A673 (cell line): ENCODE measurements around the gene PALMD. TPM values are rescaled to one million over a fixed set of nuclear protein-coding genes. Genes with fewer than 3 reads are reported as not detected.

Source experiments
- BruUV-seq: library from RNA; stranded (reverse); fragments of 400-500 nt; replicated peaks from 2 replicates; lab custom pipeline; 2021; lab: Mats Ljungman, UMichigan
- CTCF ChIA-PET: fragments of 300-600 bp; sonication (Branson Sonifier 250); formaldehyde crosslinking; loops from one replicate; lab custom pipeline; 2022; ENCODE audit warnings: antibody characterized with exemption; lab: Charles Lee
- POLR2A ChIA-PET: fragments of 300-600 bp; sonication (Branson Sonifier 250); formaldehyde crosslinking; loops from one replicate; lab custom pipeline; 2022; ENCODE audit warnings: antibody characterized with exemption; ENCODE audit not compliant: low non-redundant PET; lab: Charles Lee
- DNase-seq: peaks from one replicate; pipeline ENCODE4 v3.0.0-alpha.2; 2015; ENCODE audit warnings: low spot score
- H3K27ac ChIP-seq: fragments of 200-600 bp; sonication (generic); 2 replicates; pipeline ENCODE4 v1.5.1; 2016; ENCODE audit warnings: mixed run types, low read depth, mild to moderate bottlenecking, mixed read lengths, antibody characterized with exemption, low read length; ENCODE audit not compliant: poor library complexity, severe bottlenecking
- H3K27me3 ChIP-seq: fragments of 200-600 bp; sonication (generic); replicated peaks from 2 replicates; pipeline ENCODE4 v1.6.1; 2017; ENCODE audit warnings: mixed run types, low read depth, mild to moderate bottlenecking, mixed read lengths, antibody characterized with exemption, low read length; ENCODE audit not compliant: insufficient read depth, poor library complexity
- H3K36me3 ChIP-seq: fragments of 200-600 bp; sonication (generic); 2 replicates; pipeline ENCODE4 v1.6.1; 2016; ENCODE audit warnings: mixed run types, mild to moderate bottlenecking, mixed read lengths, antibody characterized with exemption, low read length; ENCODE audit not compliant: insufficient read depth, poor library complexity, severe bottlenecking
- H3K4me1 ChIP-seq: fragments of 200-600 bp; sonication (generic); 2 replicates; pipeline ENCODE4 v1.6.1; 2017; ENCODE audit warnings: mixed run types, mild to moderate bottlenecking, mixed read lengths, antibody characterized with exemption, low read length; ENCODE audit not compliant: insufficient read depth, poor library complexity, severe bottlenecking
- H3K4me3 ChIP-seq: fragments of 200-600 bp; sonication (generic); 2 replicates; pipeline ENCODE4 v1.5.1; 2016; ENCODE audit warnings: low read depth, mixed run types, mild to moderate bottlenecking, mixed read lengths, low read length; ENCODE audit not compliant: poor library complexity, severe bottlenecking
- H3K9me3 ChIP-seq: fragments of 200-600 bp; sonication (generic); 2 replicates; pipeline ENCODE4 v1.6.1; 2016; ENCODE audit warnings: mixed run types, low read depth, mild to moderate bottlenecking, mixed read lengths, antibody characterized with exemption, low read length; ENCODE audit not compliant: poor library complexity, severe bottlenecking
- EZH2 ChIP-seq: fragments of 200-600 bp; sonication (generic); IDR thresholded peaks from 2 replicates; pipeline ENCODE4 v1.6.1; 2017; ENCODE audit warnings: borderline replicate concordance, low read depth, mild to moderate bottlenecking, mixed read lengths, antibody characterized with exemption, low read length; ENCODE audit not compliant: poor library complexity, severe bottlenecking
- intact Hi-C: fragments of 100-400 bp; cut with micrococcal nuclease; formaldehyde crosslinking; loops from one replicate; pipeline ENCODE4 v1.10.0; 2022; ENCODE audit not compliant: unreplicated experiment
- total RNA-seq: library from RNA; stranded (reverse); gene quantifications from 2 replicates; pipeline ENCODE4 v1.2.3, GENCODE V29; 2021
- TF ChIP-seq, protein P1 (sequence below): fragments of 300-800, 200-600 bp; sonication (generic); conservative IDR thresholded peaks from 2 replicates; pipeline ENCODE4 v1.5.1; 2017; ENCODE audit warnings: low read depth, mild to moderate bottlenecking, antibody characterized with exemption, low read length, moderate library complexity, mixed read lengths

The PALMD gene
- total RNA-seq, 1 experiment from 2014 or later: not detected

DNA sequence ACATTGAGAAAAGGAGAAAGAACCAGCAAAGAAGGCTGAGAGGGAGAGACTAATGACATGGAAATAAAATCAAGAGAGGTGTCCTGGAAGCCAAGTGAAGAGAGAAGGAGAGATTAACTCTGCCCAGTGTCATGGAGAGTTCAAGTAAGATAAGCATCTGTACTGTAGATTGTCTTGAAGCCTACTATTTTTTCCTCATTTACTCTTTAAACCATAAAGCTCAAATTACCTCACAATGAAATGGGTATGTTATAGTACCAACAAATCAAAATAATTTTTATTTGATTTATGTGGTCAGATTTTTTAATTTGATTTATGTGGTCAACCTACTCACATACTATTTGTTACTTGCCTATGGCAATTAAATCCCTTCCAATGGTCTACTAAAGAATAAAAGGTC lies 5.2 kb upstream of the PALMD start:
- no peak overlapping the region for H3K4me3 ChIP-seq
- BruUV-seq: no TSS peak
- no peak for DNase-seq
- no peaks in the 10 kb centered on the region for H3K4me1 ChIP-seq
- no peaks in the 10 kb centered on the region for H3K9me3 ChIP-seq
- no peaks in the 10 kb centered on the region for H3K36me3 ChIP-seq
- CTCF ChIA-PET: no interaction called here
- H3K27me3 ChIP-seq: no peaks in the 10 kb centered on the region
- H3K27ac ChIP-seq: no peak overlapping the region
- TF ChIP-seq, protein P1, sequence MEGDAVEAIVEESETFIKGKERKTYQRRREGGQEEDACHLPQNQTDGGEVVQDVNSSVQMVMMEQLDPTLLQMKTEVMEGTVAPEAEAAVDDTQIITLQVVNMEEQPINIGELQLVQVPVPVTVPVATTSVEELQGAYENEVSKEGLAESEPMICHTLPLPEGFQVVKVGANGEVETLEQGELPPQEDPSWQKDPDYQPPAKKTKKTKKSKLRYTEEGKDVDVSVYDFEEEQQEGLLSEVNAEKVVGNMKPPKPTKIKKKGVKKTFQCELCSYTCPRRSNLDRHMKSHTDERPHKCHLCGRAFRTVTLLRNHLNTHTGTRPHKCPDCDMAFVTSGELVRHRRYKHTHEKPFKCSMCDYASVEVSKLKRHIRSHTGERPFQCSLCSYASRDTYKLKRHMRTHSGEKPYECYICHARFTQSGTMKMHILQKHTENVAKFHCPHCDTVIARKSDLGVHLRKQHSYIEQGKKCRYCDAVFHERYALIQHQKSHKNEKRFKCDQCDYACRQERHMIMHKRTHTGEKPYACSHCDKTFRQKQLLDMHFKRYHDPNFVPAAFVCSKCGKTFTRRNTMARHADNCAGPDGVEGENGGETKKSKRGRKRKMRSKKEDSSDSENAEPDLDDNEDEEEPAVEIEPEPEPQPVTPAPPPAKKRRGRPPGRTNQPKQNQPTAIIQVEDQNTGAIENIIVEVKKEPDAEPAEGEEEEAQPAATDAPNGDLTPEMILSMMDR: no peak
- intact Hi-C loops: no loop called here
- POLR2A ChIA-PET: no interaction called here

DNA sequence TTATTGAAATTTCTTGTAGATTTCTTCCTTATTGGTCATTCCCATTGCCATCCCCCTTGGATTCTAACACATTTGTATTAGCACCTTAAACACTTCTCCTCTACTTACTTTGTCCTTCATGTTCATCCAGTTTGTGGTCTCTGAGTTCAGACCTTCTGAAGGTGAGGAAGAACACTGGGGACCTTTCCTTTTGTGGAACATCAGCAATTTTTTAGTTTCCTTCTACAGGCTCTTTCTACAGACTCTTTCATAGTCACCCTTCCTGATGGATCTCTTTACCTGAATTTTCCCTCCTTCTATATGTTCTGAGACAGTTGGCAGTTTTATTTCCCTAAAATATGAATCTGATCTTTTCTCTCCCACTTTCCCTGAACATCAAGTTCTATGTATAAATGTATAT lies 4.4 kb upstream of the PALMD start:
- no peak for DNase-seq
- ChIA-PET CTCF (no interaction called here), POLR2A (no interaction called here)
- BruUV-seq: no TSS peak
- Histone ChIP-seq H3K9me3 (no peaks in the 10 kb centered on the region), H3K27ac (no peak overlapping the region), H3K4me1 (no peaks in the 10 kb centered on the region), H3K36me3 (no peaks in the 10 kb centered on the region), H3K27me3 (no peaks in the 10 kb centered on the region), H3K4me3 (no peak overlapping the region)
- no peak for TF ChIP-seq EZH2
- TF ChIP-seq, protein P1: no peak
- intact Hi-C loops: no loop called here

DNA sequence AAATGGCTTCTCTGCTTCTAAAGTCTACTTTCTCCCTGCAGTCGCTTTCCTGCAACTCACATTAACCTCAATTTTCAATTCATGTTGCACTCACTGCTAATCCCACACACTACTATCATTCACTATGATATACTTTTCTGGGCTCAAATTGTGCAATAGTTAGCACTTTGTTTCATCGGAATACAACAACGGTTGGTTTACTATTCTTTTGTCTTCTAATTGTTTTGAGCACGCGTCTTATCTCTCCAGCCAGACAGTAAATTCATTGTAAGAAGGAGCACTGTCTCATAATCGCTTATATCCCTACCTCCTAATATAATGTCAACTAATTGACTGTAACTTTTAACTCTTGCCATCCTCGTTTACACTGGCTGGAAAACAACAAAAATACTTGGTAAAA lies 3.9 kb upstream of the PALMD start:
- no TSS peak for BruUV-seq
- intact Hi-C loops: no loop called here
- CTCF ChIA-PET: no interaction called here
- TF ChIP-seq, protein P1: no peak
- no peak for TF ChIP-seq EZH2
- Histone ChIP-seq H3K4me3 (no peak overlapping the region), H3K27ac (no peak overlapping the region), H3K9me3 (no peaks in the 10 kb centered on the region), H3K27me3 (no peaks in the 10 kb centered on the region), H3K36me3 (no peaks in the 10 kb centered on the region), H3K4me1 (no peaks in the 10 kb centered on the region)
- POLR2A ChIA-PET: no interaction called here
- DNase-seq: no peak
